ENCODE measurements around the gene PPP6R2.

The PPP6R2 gene

GRCh38 chr22:50443801-50444625, 100.9 kb downstream of the PPP6R2 start:
- no peak for DNase-seq (ENCODE audit: insufficient read length, low spot score)
- FAIRE-seq: no peak

- no peak for FAIRE-seq
- no peak for DNase-seq (ENCODE audit: insufficient read length, low spot score)
These were observed 101.5 kb downstream of the PPP6R2 start for GRCh38 chr22:50444663-50445062.

- DNase-seq (ENCODE audit: insufficient read length, low spot score): no peak
- FAIRE-seq: no peak
These were observed 102.1 kb downstream of the PPP6R2 start for GRCh38 chr22:50445071-50445879.

GRCh38 chr22:50445880-50446707, 103.0 kb downstream of the PPP6R2 start:
- FAIRE-seq (no peak), DNase-seq (ENCODE audit: insufficient read length, low spot score) (no peak)

GRCh38 chr22:50446708-50447575, 103.8 kb downstream of the PPP6R2 start:
- FAIRE-seq: no peak

GRCh38 chr22:50447576-50448551, 104.7 kb downstream of the PPP6R2 start:
- FAIRE-seq: no peak

More at GRCh38 chr22:50446708-50447575, 103.8 kb downstream of the PPP6R2 start:
- no peak for DNase-seq (ENCODE audit: insufficient read length, low spot score)

GRCh38 chr22:50452649-50453048, 109.5 kb downstream of the PPP6R2 start:
- FAIRE-seq (no peak), DNase-seq (ENCODE audit: insufficient read length, low spot score) (no peak)

More at GRCh38 chr22:50447576-50448551, 104.7 kb downstream of the PPP6R2 start:
- no peak for DNase-seq (ENCODE audit: insufficient read length, low spot score)

GRCh38 chr22:50454556-50455075, 111.5 kb downstream of the PPP6R2 start:
- DNase-seq (ENCODE audit: insufficient read length, low spot score) (no peak), FAIRE-seq (no peak)

- DNase-seq (ENCODE audit: insufficient read length, low spot score): no peak
These were observed 112.1 kb downstream of the PPP6R2 start for GRCh38 chr22:50455201-50455600.

GRCh38 chr22:50456026-50456425, 112.9 kb downstream of the PPP6R2 start:
- FAIRE-seq (no peak), DNase-seq (ENCODE audit: insufficient read length, low spot score) (no peak)

More at GRCh38 chr22:50455201-50455600, 112.1 kb downstream of the PPP6R2 start:
- FAIRE-seq: no peak

- DNase-seq (ENCODE audit: insufficient read length, low spot score): no peak
- no peak for FAIRE-seq
These were observed 113.5 kb downstream of the PPP6R2 start for GRCh38 chr22:50456466-50457234.

- FAIRE-seq (no peak), DNase-seq (ENCODE audit: insufficient read length, low spot score) (no peak)
These were observed 115.9 kb downstream of the PPP6R2 start for GRCh38 chr22:50459016-50459415.

- FAIRE-seq (no peak), DNase-seq (ENCODE audit: insufficient read length, low spot score) (no peak)
These were observed 116.5 kb downstream of the PPP6R2 start for GRCh38 chr22:50459496-50460140.

GRCh38 chr22:50460938-50461337, 117.8 kb downstream of the PPP6R2 start:
- DNase-seq (ENCODE audit: insufficient read length, low spot score) (no peak), FAIRE-seq (no peak)

- DNase-seq (ENCODE audit: insufficient read length, low spot score) (no peak), FAIRE-seq (no peak)
These were observed 118.4 kb downstream of the PPP6R2 start for GRCh38 chr22:50461536-50461935.

GRCh38 chr22:50461979-50462540, 118.9 kb downstream of the PPP6R2 start:
- DNase-seq (ENCODE audit: insufficient read length, low spot score): no peak
- no peak for FAIRE-seq
